ENCODE measurements around the gene RNASEH2B. TPM values are rescaled to one million over a fixed set of nuclear protein-coding genes. Genes with fewer than 3 reads are reported as not detected.

RNASEH2B gene
- total and polyA plus RNA-seq, 2 of the 13 experiments (the other 11 are each of a cell fraction or from before 2014, with no cell fraction given), result 17.2 to 55.4 TPM

DNA sequence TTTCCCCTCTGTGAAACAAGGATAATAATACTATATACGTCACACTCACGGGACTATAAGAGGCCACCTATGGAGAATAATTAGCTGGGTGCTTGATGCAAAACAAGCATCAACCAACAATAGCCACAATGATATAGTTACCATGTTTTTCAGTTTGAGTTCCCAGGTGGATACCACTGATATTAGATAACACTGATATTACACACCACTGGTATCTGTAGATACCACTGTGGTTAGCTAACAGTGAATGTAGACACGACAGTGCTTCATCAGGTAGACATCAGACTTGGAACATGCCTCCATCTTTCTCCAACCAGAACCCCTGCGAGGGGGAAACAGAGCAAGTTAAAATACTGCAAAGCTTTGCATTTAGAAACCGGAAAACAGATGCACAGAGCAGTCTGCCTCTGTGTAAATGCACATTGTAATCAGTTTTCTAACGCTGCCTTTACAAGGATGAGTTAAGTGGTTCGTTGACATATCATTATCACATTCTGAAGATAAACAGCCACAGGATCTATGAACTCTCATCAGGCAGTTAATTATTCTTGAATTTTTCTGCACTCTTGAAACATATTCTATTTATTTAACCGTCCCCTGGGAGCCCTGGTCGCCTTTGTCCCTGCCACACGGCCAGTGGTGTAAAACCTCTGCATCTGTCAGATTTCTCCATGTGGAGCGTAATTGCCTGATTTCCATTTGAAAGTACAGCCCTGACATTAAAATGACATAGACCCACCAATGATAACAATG, 80.7 kb downstream of the RNASEH2B start (continued):
- TF ChIP-seq, protein P1, sequence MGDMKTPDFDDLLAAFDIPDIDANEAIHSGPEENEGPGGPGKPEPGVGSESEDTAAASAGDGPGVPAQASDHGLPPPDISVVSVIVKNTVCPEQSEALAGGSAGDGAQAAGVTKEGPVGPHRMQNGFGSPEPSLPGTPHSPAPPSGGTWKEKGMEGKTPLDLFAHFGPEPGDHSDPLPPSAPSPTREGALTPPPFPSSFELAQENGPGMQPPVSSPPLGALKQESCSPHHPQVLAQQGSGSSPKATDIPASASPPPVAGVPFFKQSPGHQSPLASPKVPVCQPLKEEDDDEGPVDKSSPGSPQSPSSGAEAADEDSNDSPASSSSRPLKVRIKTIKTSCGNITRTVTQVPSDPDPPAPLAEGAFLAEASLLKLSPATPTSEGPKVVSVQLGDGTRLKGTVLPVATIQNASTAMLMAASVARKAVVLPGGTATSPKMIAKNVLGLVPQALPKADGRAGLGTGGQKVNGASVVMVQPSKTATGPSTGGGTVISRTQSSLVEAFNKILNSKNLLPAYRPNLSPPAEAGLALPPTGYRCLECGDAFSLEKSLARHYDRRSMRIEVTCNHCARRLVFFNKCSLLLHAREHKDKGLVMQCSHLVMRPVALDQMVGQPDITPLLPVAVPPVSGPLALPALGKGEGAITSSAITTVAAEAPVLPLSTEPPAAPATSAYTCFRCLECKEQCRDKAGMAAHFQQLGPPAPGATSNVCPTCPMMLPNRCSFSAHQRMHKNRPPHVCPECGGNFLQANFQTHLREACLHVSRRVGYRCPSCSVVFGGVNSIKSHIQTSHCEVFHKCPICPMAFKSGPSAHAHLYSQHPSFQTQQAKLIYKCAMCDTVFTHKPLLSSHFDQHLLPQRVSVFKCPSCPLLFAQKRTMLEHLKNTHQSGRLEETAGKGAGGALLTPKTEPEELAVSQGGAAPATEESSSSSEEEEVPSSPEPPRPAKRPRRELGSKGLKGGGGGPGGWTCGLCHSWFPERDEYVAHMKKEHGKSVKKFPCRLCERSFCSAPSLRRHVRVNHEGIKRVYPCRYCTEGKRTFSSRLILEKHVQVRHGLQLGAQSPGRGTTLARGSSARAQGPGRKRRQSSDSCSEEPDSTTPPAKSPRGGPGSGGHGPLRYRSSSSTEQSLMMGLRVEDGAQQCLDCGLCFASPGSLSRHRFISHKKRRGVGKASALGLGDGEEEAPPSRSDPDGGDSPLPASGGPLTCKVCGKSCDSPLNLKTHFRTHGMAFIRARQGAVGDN (CRISPR knock-in tag; IDR thresholded peaks at IDR 0.05), result no peak
- no peak for TF ChIP-seq NFE2L1 (CRISPR knock-in tag; IDR thresholded peaks at IDR 0.05; ENCODE audit: borderline replicate concordance)

DNA sequence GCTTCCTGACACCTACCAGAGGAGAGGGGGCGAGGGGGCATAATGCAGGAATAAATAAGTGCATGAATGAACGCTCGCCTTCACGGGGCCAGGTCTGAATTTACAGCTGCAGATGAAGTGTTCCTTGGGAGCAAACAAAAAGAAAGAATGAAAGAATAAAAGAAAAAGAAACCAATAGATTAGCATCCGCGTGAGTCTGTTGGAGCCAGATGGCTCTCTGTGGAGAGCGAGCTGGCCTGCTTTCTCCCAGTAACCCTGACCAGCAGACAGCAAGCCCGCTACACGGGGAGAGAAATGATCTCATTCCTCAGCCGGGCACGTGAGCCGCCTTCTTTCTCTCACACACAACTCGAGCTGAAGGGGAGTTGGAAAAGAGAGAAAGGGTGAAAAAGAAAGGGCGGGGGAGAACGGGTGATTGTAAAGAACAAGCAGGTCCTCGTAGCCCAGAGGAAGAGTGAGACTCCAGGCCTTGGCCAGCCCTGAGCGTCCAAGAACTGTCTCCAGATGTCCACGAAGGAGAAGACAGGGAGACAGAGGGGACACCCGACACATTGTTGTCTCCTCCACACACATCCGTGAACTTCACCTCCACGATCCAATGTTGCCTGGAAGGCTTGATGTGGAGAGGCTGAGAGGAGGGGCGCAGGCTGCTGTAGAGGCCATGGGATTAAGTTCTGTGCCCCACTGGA, 81.4 kb downstream of the RNASEH2B start:
- no peak overlapping the region for H3K27ac ChIP-seq (ENCODE audit: extremely low read length, insufficient read depth, low read length)
- intact Hi-C loops (cut with micrococcal nuclease; ENCODE audit: unreplicated experiment), result no loop called here
- ATAC-seq (peak; percentile 39), FAIRE-seq (no peak), DNase-seq (ENCODE audit: low spot score) (no peak)
- in situ Hi-C loops (cut with HindIII; ENCODE audit: extremely low pct_ligation_motif_present, low pct_unique_long_range_greater_than_20kb), result no loop called here
- no peak overlapping the region for H3K4me3 ChIP-seq (replicated peaks in 1 of 3; ENCODE audit: insufficient read depth in 1 of 3, low read depth in 2 of 3, low read length in 3 of 3)
- CTCF ChIA-PET (ENCODE audit: low intra/inter-chr PET ratio, low total read pairs), result no interaction called here
- TF ChIP-seq BHLHE40 (IDR thresholded peaks at IDR 0.05; ENCODE audit: low read length) (peak; percentile 56; the same call in 1 of the 2 replicates), MIER2 (CRISPR knock-in tag; IDR thresholded peaks at IDR 0.05) (no peak)
- 61% methylated on average over 22 of the region's 22 CpGs for WGBS (ENCODE audit: low lambda C conversion rate)
- no TSS peak for BruUV-seq (replicated peaks)
- H3K9ac ChIP-seq (ENCODE audit: insufficient read depth, low read depth, low read length), result no peak overlapping the region
- no peak overlapping the region for H2AFZ ChIP-seq (ENCODE audit: low read length)
- POLR2A ChIA-PET, result no interaction called here
- no peaks in the 10 kb centered on the region for H3K79me2 ChIP-seq (ENCODE audit: insufficient read depth, low read length)
- H3K4me1 ChIP-seq (ENCODE audit: insufficient read depth, low read length), result 0 out of 2 replicates have a peak, but pooled peaks cover 17% of the 10 kb centered on the region
- H4K20me1 ChIP-seq (ENCODE audit: insufficient read depth, low read length), result no peaks in the 10 kb centered on the region
- H3K4me2 ChIP-seq (ENCODE audit: low read depth, low read length), result peak overlapping the region; percentile 9; the same call in 1 of the 2 replicates
- H3K27me3 ChIP-seq (ENCODE audit: control insufficient read depth in 1 of 2, insufficient read depth in 2 of 2, low read length in 2 of 2), result peaks cover 2 to 14% of the 10 kb centered on the region in 2 experiments; a peak in 3 of 5 replicates
- no peaks in the 10 kb centered on the region for H3K9me3 ChIP-seq (ENCODE audit: low read length)
- H3K36me3 ChIP-seq (replicated peaks in 1 of 2; ENCODE audit: control insufficient read depth in 1 of 2, insufficient read depth in 2 of 2, low read length in 2 of 2), result no peaks in the 10 kb centered on the region
